Colon (tissue), 2 donors: Measurements from ENCODE around the gene SH2D3A.

Source experiments
- FAIRE-seq: peaks from 2 replicates; lab custom pipeline; 2012; peaks lifted over from hg19 to GRCh38; lab: Jason Lieb, UNC
- donor health status: control.
- donor health status: control.

SH2D3A gene

GRCh38 chr19:6705931-6706632 is 61.2 kb downstream of the SH2D3A start:
- no peak for FAIRE-seq
